DOHH2 (cell line): ENCODE measurements around the gene CD109.

ENCODE experiments used
- CTCF ChIP-seq: fragments of 200-600 bp; sonication (generic); IDR thresholded peaks from one replicate; pipeline ENCODE4 v1.5.1; 2014; ENCODE audit warnings: antibody characterized with exemption, mild to moderate bottlenecking, low read depth, low read length; ENCODE audit not compliant: poor library complexity, severe bottlenecking
- EZH2phosphoT487 ChIP-seq: fragments of 200-600 bp; sonication (generic); IDR thresholded peaks from 2 replicates; pipeline ENCODE4 v1.6.1; 2017; ENCODE audit warnings: borderline replicate concordance, mild to moderate bottlenecking, antibody characterized with exemption, low read length, moderate library complexity, mixed read lengths

- TF ChIP-seq CTCF, result no peak
- TF ChIP-seq EZH2phosphoT487, result no peak
Measured at GRCh38 chr6:73766040-73766439, 70.0 kb downstream of the CD109 start.
